ENCODE results near the gene RNASE4.
A peak's percentile ranks its signal among the peaks of the same experiment; 100 is the strongest.

Gene RNASE4

GRCh38 chr14:20676072-20676471, 8.3 kb upstream of the RNASE4 start:
- WGBS, 2 experiments (ENCODE audit: insufficient coverage in 2 of 2) = 75 to 93% methylated on average over 1 to 2 of the region's 2 CpGs
- peaks cover 5% of the 10 kb centered on the region for H3K4me1 ChIP-seq (ENCODE audit: control insufficient read depth, insufficient read depth, low read length, poor library complexity, severe bottlenecking)
- no peak overlapping the region for H3K27ac ChIP-seq (ENCODE audit: low read depth, low read length, severe bottlenecking)
- no peak overlapping the region for H3K4me3 ChIP-seq (ENCODE audit: extremely low read depth, insufficient read depth, low read length, poor library complexity, severe bottlenecking)
- H3K9me3 ChIP-seq (ENCODE audit: control insufficient read depth, low read length) = no peaks in the 10 kb centered on the region
- H3K36me3 ChIP-seq (ENCODE audit: control insufficient read depth, insufficient read depth, low read length) = no peaks in the 10 kb centered on the region

- Histone ChIP-seq H3K27ac (ENCODE audit: low read depth, low read length, severe bottlenecking) (no peak overlapping the region), H3K4me3 (ENCODE audit: extremely low read depth, insufficient read depth, low read length, poor library complexity, severe bottlenecking) (no peak overlapping the region), H3K36me3 (ENCODE audit: control insufficient read depth, insufficient read depth, low read length) (no peaks in the 10 kb centered on the region), H3K9me3 (ENCODE audit: control insufficient read depth, low read length) (no peaks in the 10 kb centered on the region), H3K4me1 (ENCODE audit: control insufficient read depth, insufficient read depth, low read length, poor library complexity, severe bottlenecking) (peaks cover 5% of the 10 kb centered on the region)
- no CpG with 5 or more reads among the region's 1 CpG for WGBS, 2 experiments (ENCODE audit: insufficient coverage in 2 of 2)
Observed at GRCh38 chr14:20679907-20680306, 4.5 kb upstream of the RNASE4 start.

GRCh38 chr14:20680363-20680762, 4.0 kb upstream of the RNASE4 start:
- peaks cover 5% of the 10 kb centered on the region for H3K4me1 ChIP-seq (ENCODE audit: control insufficient read depth, insufficient read depth, low read length, poor library complexity, severe bottlenecking)
- H3K4me3 ChIP-seq (ENCODE audit: extremely low read depth, insufficient read depth, low read length, poor library complexity, severe bottlenecking) = peak overlapping the region; percentile 85
- WGBS, 2 experiments (ENCODE audit: insufficient coverage in 2 of 2) = 85 to 86% methylated on average over 6 of the region's 8 CpGs

DNA sequence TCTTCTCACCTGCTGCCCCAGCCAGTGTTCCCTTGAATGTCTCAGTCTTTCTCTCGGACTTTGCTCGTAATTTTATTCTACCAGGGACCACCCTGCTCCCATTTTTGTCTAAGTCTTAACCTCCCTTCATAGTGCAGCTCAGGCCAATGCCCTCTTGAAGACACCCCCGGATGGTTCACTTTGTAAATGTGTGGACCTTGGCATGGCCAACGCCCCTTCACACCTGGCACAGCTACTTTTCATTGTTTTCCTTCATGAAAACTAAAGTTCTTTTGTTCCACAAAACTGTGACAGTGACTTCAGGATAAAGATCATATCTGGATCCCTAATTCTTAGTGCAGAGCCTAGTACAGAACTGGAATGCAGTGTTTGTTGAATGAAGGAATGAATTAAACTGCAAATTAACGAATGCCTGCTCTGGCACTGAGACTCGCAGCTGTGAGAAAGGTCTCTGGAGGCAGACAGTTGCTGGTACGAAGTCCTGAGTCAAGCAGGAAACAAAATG, 3.5 kb upstream of the RNASE4 start:
- no peaks in the 10 kb centered on the region for H3K36me3 ChIP-seq (ENCODE audit: control insufficient read depth, insufficient read depth, low read length)
- H3K9me3 ChIP-seq (ENCODE audit: control insufficient read depth, low read length) = no peaks in the 10 kb centered on the region
- WGBS, 2 experiments (ENCODE audit: insufficient coverage in 2 of 2) = 26 to 32% methylated on average over 6 to 7 of the region's 7 CpGs
- H3K4me3 ChIP-seq (ENCODE audit: extremely low read depth, insufficient read depth, low read length, poor library complexity, severe bottlenecking) = peak overlapping the region; percentile 85
- peak overlapping the region; percentile 95 for H3K27ac ChIP-seq (ENCODE audit: low read depth, low read length, severe bottlenecking)
- peaks cover 5% of the 10 kb centered on the region for H3K4me1 ChIP-seq (ENCODE audit: control insufficient read depth, insufficient read depth, low read length, poor library complexity, severe bottlenecking)

More at GRCh38 chr14:20680363-20680762, 4.0 kb upstream of the RNASE4 start:
- Histone ChIP-seq H3K36me3 (ENCODE audit: control insufficient read depth, insufficient read depth, low read length) (no peaks in the 10 kb centered on the region), H3K27ac (ENCODE audit: low read depth, low read length, severe bottlenecking) (no peak overlapping the region), H3K9me3 (ENCODE audit: control insufficient read depth, low read length) (no peaks in the 10 kb centered on the region)

- Histone ChIP-seq H3K27ac (ENCODE audit: low read depth, low read length, severe bottlenecking) (peak overlapping the region; percentile 95), H3K36me3 (ENCODE audit: control insufficient read depth, insufficient read depth, low read length) (no peaks in the 10 kb centered on the region), H3K9me3 (ENCODE audit: control insufficient read depth, low read length) (no peaks in the 10 kb centered on the region), H3K4me1 (ENCODE audit: control insufficient read depth, insufficient read depth, low read length, poor library complexity, severe bottlenecking) (peaks cover 5% of the 10 kb centered on the region), H3K4me3 (ENCODE audit: extremely low read depth, insufficient read depth, low read length, poor library complexity, severe bottlenecking) (peak overlapping the region; percentile 85)
- 0 to 1% methylated on average over 20 of the region's 25 CpGs for WGBS, 2 experiments (ENCODE audit: insufficient coverage in 2 of 2)
Observed at GRCh38 chr14:20681348-20682126, 2.8 kb upstream of the RNASE4 start.

DNA sequence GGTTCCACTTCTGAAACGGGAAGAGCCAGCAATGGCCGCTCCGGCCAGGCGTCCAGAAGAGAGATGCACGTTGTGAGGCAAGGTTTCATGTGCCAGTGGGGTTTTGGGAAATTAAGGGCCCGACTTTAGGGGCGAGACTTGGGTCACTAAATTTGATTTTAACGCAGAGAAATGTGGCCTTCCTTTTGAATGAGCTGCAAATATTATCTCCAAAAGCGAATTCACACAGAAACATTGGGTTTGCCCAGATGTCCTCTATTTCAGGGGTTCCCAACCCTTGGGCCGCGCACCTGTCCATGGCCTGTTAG, 2.3 kb upstream of the RNASE4 start:
- peaks cover 5% of the 10 kb centered on the region for H3K4me1 ChIP-seq (ENCODE audit: control insufficient read depth, insufficient read depth, low read length, poor library complexity, severe bottlenecking)
- peak overlapping the region; percentile 95 for H3K27ac ChIP-seq (ENCODE audit: low read depth, low read length, severe bottlenecking)
- H3K9me3 ChIP-seq (ENCODE audit: control insufficient read depth, low read length) = no peaks in the 10 kb centered on the region
- no peaks in the 10 kb centered on the region for H3K36me3 ChIP-seq (ENCODE audit: control insufficient read depth, insufficient read depth, low read length)
- WGBS, 2 experiments (ENCODE audit: insufficient coverage in 2 of 2) = 1% methylated on average over 9 to 10 of the region's 11 CpGs
- H3K4me3 ChIP-seq (ENCODE audit: extremely low read depth, insufficient read depth, low read length, poor library complexity, severe bottlenecking) = peak overlapping the region; percentile 85

DNA sequence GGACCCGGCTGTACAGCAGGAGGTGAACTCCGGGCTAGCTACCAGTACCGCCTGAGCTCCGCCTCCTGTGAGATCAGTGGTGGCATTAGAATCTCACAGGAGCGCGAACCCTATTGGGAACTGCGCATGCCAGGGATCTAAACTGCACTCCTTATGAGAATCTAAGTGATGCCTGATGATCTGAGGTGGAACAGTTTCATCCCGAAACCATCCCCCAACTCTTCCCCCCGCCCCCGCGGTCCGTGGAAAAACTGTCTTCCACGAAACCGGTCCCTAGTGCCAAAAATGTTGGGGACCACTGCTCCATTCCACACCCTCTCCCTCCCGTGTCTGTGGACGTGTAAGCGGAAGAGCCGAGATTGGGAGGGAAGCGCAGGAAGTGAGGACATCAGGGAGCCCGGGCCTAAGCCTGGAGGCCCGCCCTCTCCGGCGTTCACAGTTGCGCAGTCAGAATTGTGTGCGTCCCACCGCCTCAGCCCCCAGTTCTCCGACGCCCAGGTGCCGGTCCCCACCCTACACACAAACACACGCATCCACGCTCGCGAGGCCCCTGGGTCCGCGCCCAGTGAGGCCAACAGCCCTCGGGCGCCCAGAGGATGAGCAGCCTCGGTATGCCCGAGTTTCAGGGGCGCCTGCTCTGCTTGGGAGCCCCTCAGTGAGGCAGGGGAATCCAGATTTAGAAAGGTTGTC, 1.8 kb upstream of the RNASE4 start:
- Histone ChIP-seq H3K4me3 (ENCODE audit: extremely low read depth, insufficient read depth, low read length, poor library complexity, severe bottlenecking) (peak overlapping the region; percentile 85), H3K27ac (ENCODE audit: low read depth, low read length, severe bottlenecking) (peak overlapping the region; percentile 95), H3K36me3 (ENCODE audit: control insufficient read depth, insufficient read depth, low read length) (no peaks in the 10 kb centered on the region), H3K4me1 (ENCODE audit: control insufficient read depth, insufficient read depth, low read length, poor library complexity, severe bottlenecking) (peaks cover 5% of the 10 kb centered on the region), H3K9me3 (ENCODE audit: control insufficient read depth, low read length) (no peaks in the 10 kb centered on the region)
- WGBS, 2 experiments (ENCODE audit: insufficient coverage in 2 of 2) = 0 to 2% methylated on average over 17 to 20 of the region's 40 CpGs

DNA sequence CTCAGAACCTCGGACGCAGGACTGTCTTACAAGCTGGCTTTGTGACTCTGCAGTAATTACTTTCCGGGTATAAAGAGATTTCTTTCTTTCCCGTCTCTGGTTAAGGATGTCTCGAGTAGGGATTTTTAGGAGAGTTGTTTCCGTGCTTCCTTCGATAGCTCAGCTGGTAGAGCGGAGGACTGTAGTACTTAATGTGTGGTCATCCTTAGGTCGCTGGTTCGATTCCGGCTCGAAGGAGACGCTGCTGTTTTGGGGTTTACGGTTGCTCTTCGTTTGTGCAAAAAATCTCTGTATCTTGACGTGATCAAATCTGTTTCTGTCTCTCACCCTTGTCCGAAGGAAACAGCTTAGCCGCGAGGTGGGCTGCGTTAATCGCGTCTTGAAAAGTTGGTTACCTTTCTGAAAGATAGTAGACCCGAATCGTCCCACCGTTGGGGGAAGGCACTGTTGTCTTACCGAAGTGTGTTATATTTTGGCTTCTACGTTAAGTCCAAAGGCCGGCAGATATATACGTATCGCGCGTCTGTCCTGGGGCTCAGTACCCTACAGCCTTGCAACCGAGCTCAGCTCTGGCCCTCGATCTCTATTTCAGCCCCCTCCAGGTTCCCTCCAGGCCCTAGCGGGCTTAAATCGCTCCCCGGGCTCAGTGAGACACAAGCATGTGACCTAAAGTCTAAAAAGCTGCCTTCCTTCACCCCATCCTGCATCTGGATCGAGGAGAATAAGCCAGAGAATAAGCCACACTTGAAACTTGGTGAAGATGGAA, 1.1 kb upstream of the RNASE4 start:
- Histone ChIP-seq H3K27ac (ENCODE audit: low read depth, low read length, severe bottlenecking) (peak overlapping the region; percentile 95), H3K9me3 (ENCODE audit: control insufficient read depth, low read length) (no peaks in the 10 kb centered on the region), H3K36me3 (ENCODE audit: control insufficient read depth, insufficient read depth, low read length) (no peaks in the 10 kb centered on the region), H3K4me3 (ENCODE audit: extremely low read depth, insufficient read depth, low read length, poor library complexity, severe bottlenecking) (peak overlapping the region; percentile 85), H3K4me1 (ENCODE audit: control insufficient read depth, insufficient read depth, low read length, poor library complexity, severe bottlenecking) (peaks cover 5% of the 10 kb centered on the region)
- 0 to 1% methylated on average over 24 to 34 of the region's 38 CpGs for WGBS, 2 experiments (ENCODE audit: insufficient coverage in 2 of 2)

DNA sequence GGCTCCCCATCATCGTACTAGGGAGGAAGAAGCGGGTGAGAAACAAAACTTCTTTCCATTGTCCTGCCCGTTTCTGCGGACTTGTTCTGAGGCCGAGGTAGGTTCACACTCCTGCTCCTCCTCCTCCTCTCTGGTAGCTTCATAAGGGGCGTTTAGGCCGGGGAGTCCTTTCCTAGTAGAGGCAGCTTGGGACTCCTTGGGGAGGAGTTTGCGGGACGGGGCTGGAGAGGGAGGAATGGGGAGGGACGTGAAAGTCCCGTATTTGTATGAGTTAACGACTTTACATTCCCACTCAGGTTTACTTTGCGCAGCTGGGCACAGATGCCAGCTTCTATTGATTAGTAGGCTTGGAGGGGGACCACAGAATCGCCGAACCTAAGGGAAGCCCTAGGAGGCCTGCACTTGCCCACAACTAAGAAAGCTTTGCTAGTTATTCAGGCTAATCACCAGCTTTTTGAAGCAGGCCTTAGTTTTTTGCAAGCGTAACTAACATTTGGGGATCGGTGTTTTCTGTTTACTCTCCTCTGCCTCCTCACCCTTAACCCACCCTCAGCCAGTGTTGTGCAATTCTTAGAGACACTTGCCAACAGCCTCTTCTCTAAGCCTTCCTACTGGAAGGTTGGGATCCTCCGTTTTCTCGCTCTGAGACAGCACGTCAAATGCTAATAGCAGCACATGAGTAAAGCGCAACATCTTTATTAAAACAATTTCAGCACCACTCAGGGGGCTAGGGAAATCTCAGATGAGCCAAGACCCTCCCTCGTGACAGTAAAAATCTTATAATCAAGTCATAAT, 499 bp downstream of the RNASE4 start:
- Histone ChIP-seq H3K27ac (ENCODE audit: low read depth, low read length, severe bottlenecking) (no peak overlapping the region), H3K36me3 (ENCODE audit: control insufficient read depth, insufficient read depth, low read length) (no peaks in the 10 kb centered on the region)
- 20 to 21% methylated on average over 12 to 13 of the region's 22 CpGs for WGBS, 2 experiments (ENCODE audit: insufficient coverage in 2 of 2)

More for the DNA sequence above, 499 bp downstream of the RNASE4 start:
- Histone ChIP-seq H3K9me3 (ENCODE audit: control insufficient read depth, low read length) (no peaks in the 10 kb centered on the region), H3K4me1 (ENCODE audit: control insufficient read depth, insufficient read depth, low read length, poor library complexity, severe bottlenecking) (peaks cover 5% of the 10 kb centered on the region), H3K4me3 (ENCODE audit: extremely low read depth, insufficient read depth, low read length, poor library complexity, severe bottlenecking) (peak overlapping the region; percentile 85)
